ENCODE results near the gene MPZL3. TPM values are rescaled to one million over a fixed set of nuclear protein-coding genes. Genes with fewer than 3 reads are reported as not detected.

Gene MPZL3
- polyA plus RNA-seq, 1 of the 3 experiments (the other 2 are of a cell fraction): 0.38 TPM

GRCh38 chr11:118223992-118224391 is 28.2 kb downstream of the MPZL3 start:
- Histone ChIP-seq H3K27ac (ENCODE audit: low read depth in 2 of 2, low read length in 1 of 2) (no peak overlapping the region), H3K79me2 (ENCODE audit: insufficient read depth) (no peaks in the 10 kb centered on the region), H3F3A (replicated peaks; ENCODE audit: insufficient read depth) (no peaks in the 10 kb centered on the region), H3K4me3 (ENCODE audit: low read depth in 2 of 2, low read length in 1 of 2) (no peak overlapping the region), H3K9me3 (no peaks in the 10 kb centered on the region), H2AFZ (ENCODE audit: low read depth) (no peak overlapping the region), H4K20me1 (ENCODE audit: insufficient read depth) (no peaks in the 10 kb centered on the region), H3K27me3 (ENCODE audit: insufficient read depth) (peaks cover 21% of the 10 kb centered on the region; the same call in 1 of the 2 replicates), H3K4me1 (ENCODE audit: control insufficient read depth in 1 of 2, insufficient read depth in 2 of 2, low read depth in 1 of 2, low read length in 1 of 2) (no peaks in the 10 kb centered on the region; a peak in 1 of 4 replicates), H3K9ac (no peak overlapping the region), H3K9me2 (no peaks in the 10 kb centered on the region), H3K36me3 (replicated peaks in 1 of 2; ENCODE audit: control insufficient read depth in 1 of 2, insufficient read depth in 2 of 2, low read length in 1 of 2) (no peaks in the 10 kb centered on the region), H3K4me2 (no peak overlapping the region)
- ChIA-PET POLR2A (no interaction called here), CTCF (no interaction called here)
- DNase-seq: no peak
- WGBS (ENCODE audit: low lambda C conversion rate): 20% methylated on average over 6 of the region's 6 CpGs
- TF ChIP-seq MEF2A (IDR thresholded peaks at IDR 0.05; ENCODE audit: borderline replicate concordance, low read depth) (no peak), RAD21 (IDR thresholded peaks at IDR 0.05; ENCODE audit: low read length) (no peak), MXI1 (IDR thresholded peaks at IDR 0.05; ENCODE audit: low read depth, low read length) (no peak), TEAD4 (IDR thresholded peaks at IDR 0.05; ENCODE audit: borderline replicate concordance, insufficient read depth) (no peak), JUND (IDR thresholded peaks at IDR 0.05) (no peak), NRF1 (IDR thresholded peaks at IDR 0.05; ENCODE audit: low read depth, low read length) (no peak)

- no peak overlapping the region for H3K4me2 ChIP-seq
- H3K27me3 ChIP-seq (ENCODE audit: insufficient read depth): peaks cover 21% of the 10 kb centered on the region; the same call in 1 of the 2 replicates
- H3K9me2 ChIP-seq: no peaks in the 10 kb centered on the region
- H4K20me1 ChIP-seq (ENCODE audit: insufficient read depth): no peaks in the 10 kb centered on the region
- no peak overlapping the region for H3K4me3 ChIP-seq (ENCODE audit: low read depth in 2 of 2, low read length in 1 of 2)
- no peak overlapping the region for H3K9ac ChIP-seq
- CTCF ChIA-PET: no interaction called here
- POLR2A ChIA-PET: no interaction called here
- no peaks in the 10 kb centered on the region; a peak in 1 of 4 replicates for H3K4me1 ChIP-seq (ENCODE audit: control insufficient read depth in 1 of 2, insufficient read depth in 2 of 2, low read depth in 1 of 2, low read length in 1 of 2)
- H3K9me3 ChIP-seq: no peaks in the 10 kb centered on the region
- TF ChIP-seq MXI1 (IDR thresholded peaks at IDR 0.05; ENCODE audit: low read depth, low read length): no peak
- no peak for TF ChIP-seq TEAD4 (IDR thresholded peaks at IDR 0.05; ENCODE audit: borderline replicate concordance, insufficient read depth)
- H3K27ac ChIP-seq (ENCODE audit: low read depth in 2 of 2, low read length in 1 of 2): no peak overlapping the region
- H3F3A ChIP-seq (replicated peaks; ENCODE audit: insufficient read depth): no peaks in the 10 kb centered on the region
- H3K79me2 ChIP-seq (ENCODE audit: insufficient read depth): no peaks in the 10 kb centered on the region
- no peak for DNase-seq
- no peak overlapping the region for H2AFZ ChIP-seq (ENCODE audit: low read depth)
- no peaks in the 10 kb centered on the region for H3K36me3 ChIP-seq (replicated peaks in 1 of 2; ENCODE audit: control insufficient read depth in 1 of 2, insufficient read depth in 2 of 2, low read length in 1 of 2)
- 8% methylated on average over 2 of the region's 2 CpGs for WGBS (ENCODE audit: low lambda C conversion rate)
Measured at GRCh38 chr11:118223570-118223969, 28.6 kb downstream of the MPZL3 start.

- ChIA-PET POLR2A (no interaction called here), CTCF (no interaction called here)
- no peak overlapping the region for H3K27ac ChIP-seq (ENCODE audit: low read depth in 2 of 2, low read length in 1 of 2)
- H3K4me1 ChIP-seq (ENCODE audit: control insufficient read depth in 1 of 2, insufficient read depth in 2 of 2, low read depth in 1 of 2, low read length in 1 of 2): no peaks in the 10 kb centered on the region; a peak in 1 of 4 replicates
- no peaks in the 10 kb centered on the region for H3K9me2 ChIP-seq
- peaks cover 31% of the 10 kb centered on the region for H3K27me3 ChIP-seq (ENCODE audit: insufficient read depth)
- no peaks in the 10 kb centered on the region for H3F3A ChIP-seq (replicated peaks; ENCODE audit: insufficient read depth)
- no peaks in the 10 kb centered on the region for H3K36me3 ChIP-seq (replicated peaks in 1 of 2; ENCODE audit: control insufficient read depth in 1 of 2, insufficient read depth in 2 of 2, low read length in 1 of 2)
- no peak overlapping the region for H3K4me3 ChIP-seq (ENCODE audit: low read depth in 2 of 2, low read length in 1 of 2)
- H4K20me1 ChIP-seq (ENCODE audit: insufficient read depth): no peaks in the 10 kb centered on the region
- no peak overlapping the region for H2AFZ ChIP-seq (ENCODE audit: low read depth)
- no peaks in the 10 kb centered on the region for H3K9me3 ChIP-seq
- no peak for DNase-seq
- no peak overlapping the region for H3K9ac ChIP-seq
- H3K4me2 ChIP-seq: no peak overlapping the region
- H3K79me2 ChIP-seq (ENCODE audit: insufficient read depth): no peaks in the 10 kb centered on the region
- 7% methylated on average over 4 of the region's 4 CpGs for WGBS (ENCODE audit: low lambda C conversion rate)
- no peak for TF ChIP-seq ZBTB33 (IDR thresholded peaks at IDR 0.05; ENCODE audit: borderline replicate concordance, low read depth)
- TF ChIP-seq GABPA (IDR thresholded peaks at IDR 0.05; ENCODE audit: low read depth): no peak
- TF ChIP-seq EP300 (IDR thresholded peaks at IDR 0.05; ENCODE audit: borderline replicate concordance in 1 of 2, low read depth in 1 of 2, low read length in 1 of 2): no peak
- no peak for TF ChIP-seq NFIC (IDR thresholded peaks at IDR 0.05; ENCODE audit: borderline replicate concordance)
- TF ChIP-seq FOSL2 (IDR thresholded peaks at IDR 0.05; ENCODE audit: borderline replicate concordance, low read depth): no peak
- no peak for TF ChIP-seq FOXJ3 (CRISPR knock-in tag; IDR thresholded peaks at IDR 0.05)
- no peak for TF ChIP-seq FOXM1 (IDR thresholded peaks at IDR 0.05; ENCODE audit: low read depth)
- TF ChIP-seq SMC3 (IDR thresholded peaks at IDR 0.05; ENCODE audit: low read depth, low read length): no peak
- TF ChIP-seq RAD21 (IDR thresholded peaks at IDR 0.05; ENCODE audit: low read length): no peak
- TF ChIP-seq MEF2A (IDR thresholded peaks at IDR 0.05; ENCODE audit: borderline replicate concordance, low read depth): no peak
- TF ChIP-seq YY1 (IDR thresholded peaks at IDR 0.05; ENCODE audit: low read depth): no peak
- no peak for TF ChIP-seq CTCF (IDR thresholded peaks at IDR 0.05)
- TF ChIP-seq TAF1 (IDR thresholded peaks at IDR 0.05; ENCODE audit: borderline replicate concordance, low read depth, low read length): no peak
- no peak for TF ChIP-seq IRF3 (IDR thresholded peaks at IDR 0.05; ENCODE audit: low read depth, low read length)
- TF ChIP-seq TCF12 (IDR thresholded peaks at IDR 0.05): no peak
Measured at GRCh38 chr11:118222437-118222836, 29.7 kb downstream of the MPZL3 start.

Data from SK-N-SH (cell line).